H1 (cell line): ENCODE data around the gene B4GALNT1. TPM values are rescaled to one million over a fixed set of nuclear protein-coding genes. Genes with fewer than 3 reads are reported as not detected.

Experiments
- CTCF ChIA-PET: fragments of 300-600 bp; sonication (Branson Sonifier 250); formaldehyde crosslinking; loops from one replicate; lab custom pipeline; 2021; ENCODE audit not compliant: partially characterized antibody; lab: Charles Lee
- POLR2A ChIA-PET: fragments of 300-600 bp; sonication (Branson Sonifier 250); formaldehyde crosslinking; loops from one replicate; lab custom pipeline; 2021; ENCODE audit warnings: inconsistent platforms; ENCODE audit not compliant: partially characterized antibody; lab: Charles Lee
- DNase-seq, 2 experiments: peaks; one replicate each; pipeline versions ENCODE4 v3.0.0 to v3.0.0-alpha.2; 2010 to 2022; ENCODE audit warnings: low spot score in 2 of 2, low read depth in 1 of 2, mixed read lengths in 1 of 2
- FAIRE-seq: peaks from 2 replicates; lab custom pipeline; 2011; peaks lifted over from hg19 to GRCh38; lab: Jason Lieb, UNC
- H2AFZ ChIP-seq: 2 replicates; pipeline ENCODE4 v1.8.1; 2012; ENCODE audit warnings: low read length, inconsistent platforms
- H2AK5ac ChIP-seq: 2 replicates; pipeline ENCODE4 v1.6.1; 2013; ENCODE audit warnings: low read depth, low read length
- H2BK120ac ChIP-seq: replicated peaks from 2 replicates; pipeline ENCODE3; 2013; ENCODE audit warnings: low read depth, low read length, inconsistent platforms
- H2BK12ac ChIP-seq: 2 replicates; pipeline ENCODE4 v1.6.1; 2013; ENCODE audit warnings: low read depth, low read length
- H2BK15ac ChIP-seq: 2 replicates; pipeline ENCODE4 v1.6.1; 2013; ENCODE audit warnings: low read length
- H2BK20ac ChIP-seq: 2 replicates; pipeline ENCODE4 v1.6.1; 2013; ENCODE audit warnings: low read length
- H2BK5ac ChIP-seq: 2 replicates; pipeline ENCODE4 v1.6.1; 2013; ENCODE audit warnings: low read depth, low read length
- H3K14ac ChIP-seq: 2 replicates; pipeline ENCODE4 v1.6.1; 2013; ENCODE audit warnings: inconsistent platforms; ENCODE audit not compliant: insufficient read length
- H3K18ac ChIP-seq: 2 replicates; pipeline ENCODE4 v1.6.1; 2013; ENCODE audit warnings: low read length; ENCODE audit errors: extremely low read depth
- H3K23ac ChIP-seq: 2 replicates; pipeline ENCODE4 v1.6.1; 2013; ENCODE audit warnings: inconsistent platforms; ENCODE audit not compliant: insufficient read length
- H3K23me2 ChIP-seq: 2 replicates; pipeline ENCODE4 v1.6.1; 2013; ENCODE audit warnings: low read depth, low read length
- H3K27ac ChIP-seq: 2 replicates; pipeline ENCODE4 v1.6.1; 2011; ENCODE audit warnings: low read depth, low read length, inconsistent platforms
- H3K27me3 ChIP-seq, 4 experiments: replicated peaks in 1 of 4; 1 replicate in 1 of 4; 2 replicates in 3 of 4; pipeline versions ENCODE4 v1.6.1 to v1.8.1; 2011 to 2013; ENCODE audit warnings: low read length in 3 of 4, mild to moderate bottlenecking in 3 of 4, inconsistent platforms in 2 of 4, mixed read lengths in 2 of 4, moderate library complexity in 1 of 4; ENCODE audit not compliant: control insufficient read depth in 3 of 4, insufficient read depth in 3 of 4; ENCODE audit errors: extremely low read depth in 1 of 4
- H3K36me3 ChIP-seq, 4 experiments: 2 replicates each; pipeline versions ENCODE4 v1.6.1 to v1.8.1; 2011 to 2013; ENCODE audit warnings: mild to moderate bottlenecking in 4 of 4, low read length in 3 of 4, moderate library complexity in 2 of 4, control low read depth in 1 of 4, inconsistent platforms in 1 of 4; ENCODE audit not compliant: insufficient read depth in 4 of 4, control insufficient read depth in 2 of 4
- H3K4ac ChIP-seq: replicated peaks from 2 replicates; pipeline ENCODE3; 2013; ENCODE audit warnings: low read length, low read depth, mixed read lengths, inconsistent platforms; ENCODE audit not compliant: insufficient read length
- H3K4me1 ChIP-seq, 4 experiments: replicated peaks in 1 of 4; 1 replicate in 1 of 4; 2 replicates in 3 of 4; pipeline versions ENCODE4 v1.6.1 to v1.8.1; 2011 to 2013; ENCODE audit warnings: low read length in 3 of 4, inconsistent platforms in 2 of 4, mixed read lengths in 1 of 4; ENCODE audit not compliant: insufficient read depth in 4 of 4, control insufficient read depth in 3 of 4
- H3K4me2 ChIP-seq, 2 experiments: 2 replicates each; pipeline versions ENCODE4 v1.6.1 to v1.8.1; 2011 to 2013; ENCODE audit warnings: low read depth in 2 of 2, low read length in 2 of 2, control low read depth in 1 of 2, inconsistent platforms in 1 of 2, mild to moderate bottlenecking in 1 of 2; ENCODE audit not compliant: insufficient read depth in 1 of 2
- H3K4me3 ChIP-seq, 4 experiments: fragments of 200-600, 300-600 bp in 1 of 4; sonication (generic), shearing (Covaris generic), sonication (Bioruptor Twin) in 1 of 4; 2 replicates each; pipeline versions ENCODE4 v1.5.1 to v1.8.1; 2011 to 2016; ENCODE audit warnings: low read length in 4 of 4, low read depth in 3 of 4, control low read depth in 2 of 4, inconsistent platforms in 2 of 4, mild to moderate bottlenecking in 2 of 4, mixed read lengths in 1 of 4, moderate library complexity in 1 of 4; ENCODE audit not compliant: insufficient read depth in 2 of 4; ENCODE audit errors: extremely low read depth in 1 of 4
- H3K56ac ChIP-seq: replicated peaks from 2 replicates; pipeline ENCODE3; 2013; ENCODE audit warnings: low read depth, mild to moderate bottlenecking, mixed read lengths, low read length, inconsistent platforms; ENCODE audit not compliant: insufficient read length
- H3K79me1 ChIP-seq: 2 replicates; pipeline ENCODE4 v1.6.1; 2013; ENCODE audit warnings: low read depth, low read length, control low read depth
- H3K79me2 ChIP-seq, 2 experiments: 2 replicates each; pipeline versions ENCODE4 v1.6.1 to v1.8.1; 2012 to 2013; ENCODE audit warnings: low read length in 2 of 2, mild to moderate bottlenecking in 2 of 2, inconsistent platforms in 1 of 2; ENCODE audit not compliant: insufficient read depth in 2 of 2, control insufficient read depth in 1 of 2
- H3K9ac ChIP-seq, 4 experiments: replicated peaks in 1 of 4; 1 replicate in 1 of 4; 2 replicates in 3 of 4; pipeline versions ENCODE4 v1.6.1 to v1.8.1; 2011 to 2013; ENCODE audit warnings: low read depth in 3 of 4, low read length in 3 of 4, control low read depth in 2 of 4, mild to moderate bottlenecking in 2 of 4, moderate library complexity in 2 of 4, inconsistent platforms in 1 of 4; ENCODE audit errors: extremely low read depth in 1 of 4
- H3K9me3 ChIP-seq, 2 experiments: 2 replicates each; pipeline versions ENCODE4 v1.6.1 to v1.8.1; 2012 to 2013; ENCODE audit warnings: mild to moderate bottlenecking in 2 of 2, moderate library complexity in 2 of 2, control low read depth in 1 of 2, inconsistent platforms in 1 of 2, low read depth in 1 of 2, low read length in 1 of 2, mixed read lengths in 1 of 2; ENCODE audit not compliant: insufficient read depth in 2 of 2
- H4K20me1 ChIP-seq, 2 experiments: replicated peaks in 1 of 2; 2 replicates each; pipeline versions ENCODE3 to v1.8.1; 2011 to 2013; ENCODE audit warnings: inconsistent platforms in 2 of 2, low read length in 2 of 2, mild to moderate bottlenecking in 1 of 2; ENCODE audit not compliant: insufficient read depth in 2 of 2, control insufficient read depth in 1 of 2
- H4K5ac ChIP-seq: 2 replicates; pipeline ENCODE4 v1.6.1; 2013; ENCODE audit warnings: low read length, low read depth, mixed read lengths, inconsistent platforms; ENCODE audit not compliant: insufficient read length
- H4K8ac ChIP-seq: 2 replicates; pipeline ENCODE4 v1.8.0; 2013; ENCODE audit warnings: mild to moderate bottlenecking, moderate library complexity, low read length, inconsistent platforms; ENCODE audit not compliant: insufficient read depth; ENCODE audit errors: extremely low read depth
- H4K91ac ChIP-seq: replicated peaks from 2 replicates; pipeline ENCODE3; 2013; ENCODE audit warnings: low read length, mixed read lengths, inconsistent platforms; ENCODE audit not compliant: insufficient read length
- ASH2L ChIP-seq: fragments of 200-600, 300-600 bp; sonication (generic); IDR thresholded peaks from one replicate; pipeline ENCODE4 v1.7.1; 2017; ENCODE audit warnings: low read length
- CBX8 ChIP-seq: fragments of 300-800, 300-1000 bp; sonication (generic); IDR thresholded peaks from 2 replicates; pipeline ENCODE4 v1.7.1; 2016; ENCODE audit warnings: low read depth, low read length, borderline replicate concordance
- CHD1 ChIP-seq: IDR thresholded peaks from 2 replicates; pipeline ENCODE4 v1.6.1; 2012; ENCODE audit warnings: low read depth, low read length, improper control_type of control experiment
- TAF7 ChIP-seq: optimal IDR thresholded peaks from 2 replicates; pipeline ENCODE3; 2011; ENCODE audit warnings: low read depth, mild to moderate bottlenecking, inconsistent platforms, low read length, moderate library complexity, borderline replicate concordance
- TBP ChIP-seq: IDR thresholded peaks from 2 replicates; pipeline ENCODE4 v1.6.1; 2011; ENCODE audit warnings: low read depth, low read length, improper control_type of control experiment
- ZNF274 ChIP-seq: IDR thresholded peaks from 2 replicates; pipeline ENCODE4 v1.7.0; 2012; ENCODE audit warnings: low read length, borderline replicate concordance; ENCODE audit errors: extremely low read depth
- WGBS, 2 experiments: shearing (Covaris generic) in 1 of 2; methylation state at CpG; one replicate each; pipeline versions ENCODE4 v1.1.6 to v1.1.7; 2013 to 2015; ENCODE audit warnings: low lambda C conversion rate in 2 of 2, mixed read lengths in 2 of 2, inconsistent platforms in 1 of 2, low coverage in 1 of 2, missing lambda C conversion rate in 1 of 2; ENCODE audit not compliant: insufficient replicate concordance in 2 of 2, insufficient coverage in 1 of 2, insufficient read length in 1 of 2; ENCODE audit errors: extremely low coverage in 1 of 2, missing lambda C conversion rate in 1 of 2; 5-methylcytosine and 5-hydroxymethylcytosine counted together
- polyA plus RNA-seq, 7 experiments: library from polyadenylated mRNA; depleted of rRNA in 3 of 7; stranded (reverse) in 5 of 7; unstranded in 2 of 7; fragments of >200 nt in 5 of 7; fragments of 200-250 nt in 2 of 7; gene quantifications; 1 replicate in 5 of 7; 2 replicates in 1 of 7; 4 replicates in 1 of 7; pipeline versions ENCODE4 v1.2.1 to v1.2.3, GENCODE V29; 2011 to 2013; ENCODE audit warnings: missing spikeins in 2 of 7, mixed read lengths in 2 of 7
- total RNA-seq: library from RNA; stranded (reverse); fragmentation: NEBNext Ultra II Directional; extraction: Animal tissue kit (Norgen Biotek cat#: 25700); gene quantifications from 2 replicates; pipeline ENCODE4 v1.2.1, GENCODE V29; 2021

Gene B4GALNT1
- total and polyA plus RNA-seq, 2 of the 8 experiments (the other 6 are each of a cell fraction or from before 2014, with no cell fraction given) = 1.5 to 2.3 TPM

DNA sequence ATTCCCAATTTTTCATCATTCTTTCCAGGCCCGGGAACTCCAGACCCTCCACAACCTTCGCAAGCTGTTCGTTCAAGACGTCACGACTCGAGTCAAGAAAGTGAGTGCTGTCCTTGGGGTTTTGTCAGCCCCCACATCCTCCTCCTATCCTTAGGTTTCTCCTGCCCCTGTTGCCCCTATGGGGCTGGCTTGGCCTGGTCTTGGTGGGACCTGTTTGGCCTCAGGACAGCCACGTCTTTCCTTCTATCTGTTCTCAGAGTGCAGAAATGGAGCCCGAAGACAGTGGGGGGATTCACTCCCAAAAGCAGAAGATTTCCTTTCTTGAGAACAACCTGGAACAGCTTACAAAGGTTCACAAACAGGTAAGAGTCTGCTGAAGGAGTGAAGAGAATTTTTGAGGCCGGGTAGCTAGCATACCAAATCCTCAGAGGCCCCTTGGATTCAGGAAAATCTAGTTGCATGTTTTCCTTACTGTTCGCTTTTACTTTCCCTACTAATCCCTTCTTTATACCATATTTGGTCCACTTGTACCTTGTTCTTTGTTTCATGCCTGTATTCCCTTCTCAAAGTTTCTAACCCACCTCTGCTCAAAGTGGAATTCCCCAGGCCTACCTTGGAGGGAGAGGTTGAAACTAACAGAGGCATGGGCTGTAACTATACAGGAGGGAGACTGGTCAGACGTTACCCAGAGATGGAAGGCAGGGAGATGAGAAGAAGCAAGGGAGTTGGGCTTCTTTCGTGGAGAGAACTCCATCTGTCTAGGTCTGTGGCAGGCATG lies 54.8 kb downstream of the B4GALNT1 start:
- H2BK15ac ChIP-seq = no peak overlapping the region
- DNase-seq = no peak
- H3K9me3 ChIP-seq = no peaks in the 10 kb centered on the region
- H2BK5ac ChIP-seq = no peak overlapping the region
- H3K14ac ChIP-seq = no peak overlapping the region
- WGBS, 2 experiments = 89% methylated on average over 12 of the region's 12 CpGs; no CpG with 5 or more reads in 1 of the 2 experiments
- H3K4me1 ChIP-seq = no peaks in the 10 kb centered on the region
- H3K9ac ChIP-seq = no peak overlapping the region
- no peak overlapping the region for H2BK120ac ChIP-seq
- H3K4me3 ChIP-seq = no peak overlapping the region
- no peak overlapping the region for H2BK20ac ChIP-seq
- H4K8ac ChIP-seq = no peak overlapping the region
- CTCF ChIA-PET = interaction anchor here (0.8 to 5.0 kb wide), 2 partner anchors 43 to 59 kb away, joined by 3 to 28 read pairs; no protein-coding TSS in a partner anchor
- FAIRE-seq = no peak
- no peak overlapping the region for H3K18ac ChIP-seq
- no peak overlapping the region for H3K23ac ChIP-seq
- peaks cover 20 to 64% (median 47%) of the 10 kb centered on the region in 4 experiments for H3K36me3 ChIP-seq
- no peak overlapping the region for H3K4me2 ChIP-seq
- no peak overlapping the region for H2AFZ ChIP-seq
- H3K27ac ChIP-seq = no peak overlapping the region
- no peak overlapping the region for H4K5ac ChIP-seq
- no peak overlapping the region for H3K4ac ChIP-seq
- no peaks in the 10 kb centered on the region for H3K23me2 ChIP-seq
- peaks cover 4 to 10% of the 10 kb centered on the region in 2 experiments for H4K20me1 ChIP-seq
- no peaks in the 10 kb centered on the region for H3K79me2 ChIP-seq
- H2BK12ac ChIP-seq = no peak overlapping the region
- H4K91ac ChIP-seq = no peak overlapping the region
- TF ChIP-seq TBP (no peak), TAF7 (no peak), CHD1 (no peak), ZNF274 (no peak), ASH2L (no peak), CBX8 (no peak)
- no peak overlapping the region for H2AK5ac ChIP-seq
- no peak overlapping the region for H3K56ac ChIP-seq
- no peaks in the 10 kb centered on the region for H3K27me3 ChIP-seq
- H3K79me1 ChIP-seq = no peaks in the 10 kb centered on the region
- POLR2A ChIA-PET = interaction anchor here (1.6 kb wide), 1 partner anchor 58 kb away, joined by 4 read pairs; the partner anchor contains the start of gene DDIT3
